ENCODE results near the gene ATP5ME.
"Not testable (repeated sequence)": the region's sequence is repeated elsewhere in the genome, so short reads cannot be mapped to it uniquely, and the experiment has no call there.

The ATP5ME gene

DNA sequence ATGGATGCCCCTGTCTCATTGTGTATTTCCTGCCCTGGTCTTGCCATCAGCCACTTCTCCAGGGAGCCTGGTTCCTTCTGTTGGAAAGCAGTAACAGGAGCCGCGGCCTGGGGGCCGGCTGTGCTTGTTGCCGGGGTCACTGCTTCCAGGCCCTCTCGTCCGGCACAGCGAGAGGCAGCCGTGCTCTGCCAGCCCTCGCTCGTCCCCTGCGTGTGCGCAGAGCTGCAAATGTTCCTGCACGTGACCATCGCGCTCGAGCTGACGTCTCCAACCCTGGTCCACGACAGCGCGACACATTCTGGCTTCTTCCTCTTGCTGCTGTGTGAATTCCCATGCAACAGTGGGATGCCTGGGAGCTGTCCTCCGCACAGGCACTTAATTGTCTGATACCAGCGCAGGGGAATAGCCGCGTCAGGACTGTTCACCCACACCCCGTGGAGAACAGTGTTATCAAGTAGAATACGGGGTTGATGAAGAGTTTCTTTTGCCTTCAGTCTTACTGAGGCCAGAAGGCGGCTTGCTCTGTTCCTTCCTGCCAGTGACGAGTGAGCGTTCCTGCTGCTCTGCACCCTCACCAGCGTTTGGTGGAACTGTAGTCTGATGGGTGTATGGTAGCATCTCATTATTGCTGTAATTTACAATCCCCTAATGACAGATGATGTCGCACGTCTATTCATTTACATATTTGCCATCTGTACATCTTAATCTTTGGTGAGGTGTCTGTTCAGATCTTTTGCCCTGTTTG lies 36.4 kb downstream of the ATP5ME start:
- H3K9me3 ChIP-seq: peaks cover 0 to 13% (median 12%) of the 10 kb centered on the region in 3 donors
- intact Hi-C loops (cut with DNase I; ENCODE audit: low total_unique reads): no loop called here
- peak in 1 of 2 donors; percentile 20 for DNase-seq
- TF ChIP-seq, protein P1, sequence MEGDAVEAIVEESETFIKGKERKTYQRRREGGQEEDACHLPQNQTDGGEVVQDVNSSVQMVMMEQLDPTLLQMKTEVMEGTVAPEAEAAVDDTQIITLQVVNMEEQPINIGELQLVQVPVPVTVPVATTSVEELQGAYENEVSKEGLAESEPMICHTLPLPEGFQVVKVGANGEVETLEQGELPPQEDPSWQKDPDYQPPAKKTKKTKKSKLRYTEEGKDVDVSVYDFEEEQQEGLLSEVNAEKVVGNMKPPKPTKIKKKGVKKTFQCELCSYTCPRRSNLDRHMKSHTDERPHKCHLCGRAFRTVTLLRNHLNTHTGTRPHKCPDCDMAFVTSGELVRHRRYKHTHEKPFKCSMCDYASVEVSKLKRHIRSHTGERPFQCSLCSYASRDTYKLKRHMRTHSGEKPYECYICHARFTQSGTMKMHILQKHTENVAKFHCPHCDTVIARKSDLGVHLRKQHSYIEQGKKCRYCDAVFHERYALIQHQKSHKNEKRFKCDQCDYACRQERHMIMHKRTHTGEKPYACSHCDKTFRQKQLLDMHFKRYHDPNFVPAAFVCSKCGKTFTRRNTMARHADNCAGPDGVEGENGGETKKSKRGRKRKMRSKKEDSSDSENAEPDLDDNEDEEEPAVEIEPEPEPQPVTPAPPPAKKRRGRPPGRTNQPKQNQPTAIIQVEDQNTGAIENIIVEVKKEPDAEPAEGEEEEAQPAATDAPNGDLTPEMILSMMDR (IDR thresholded peaks at IDR 0.05): no peak
- no peaks in the 10 kb centered on the region for H3K4me1 ChIP-seq
- no peaks in the 10 kb centered on the region for H3K36me3 ChIP-seq
- peaks cover 0 to 27% of the 10 kb centered on the region in 2 donors for H3K27me3 ChIP-seq
- no peak overlapping the region for H3K27ac ChIP-seq
- no peak overlapping the region for H3K4me3 ChIP-seq

DNA sequence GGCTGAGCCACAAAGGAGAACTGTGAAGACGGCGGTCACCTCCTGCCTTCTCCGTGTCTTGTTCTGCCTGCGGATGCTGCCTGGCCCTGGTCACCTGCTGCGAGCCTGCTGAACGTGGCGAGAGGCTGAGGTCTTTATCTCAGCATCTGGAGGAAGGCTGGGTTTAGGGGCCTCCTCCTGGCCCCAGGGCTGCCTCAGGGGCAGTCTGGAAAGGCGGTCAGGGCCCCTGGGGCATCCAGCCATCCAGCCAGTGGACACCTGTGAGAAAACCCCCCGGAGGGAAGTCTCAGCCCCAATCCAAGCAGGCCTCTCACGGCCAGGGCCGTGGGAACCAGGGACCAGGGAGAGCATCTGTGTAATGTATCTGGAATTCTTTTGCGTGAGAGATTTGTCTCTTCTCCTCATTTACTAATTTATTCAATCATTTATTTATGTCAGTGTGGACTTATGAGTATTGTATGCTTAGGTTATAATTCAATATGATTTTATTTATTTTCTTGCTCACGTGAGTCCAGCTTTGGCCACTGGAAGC lies 37.4 kb downstream of the ATP5ME start:
- H3K9me3 ChIP-seq: peaks cover 0 to 13% (median 6%) of the 10 kb centered on the region in 3 donors
- H3K27ac ChIP-seq: no peak overlapping the region
- no peaks in the 10 kb centered on the region for H3K36me3 ChIP-seq
- H3K27me3 ChIP-seq: peaks cover 0 to 27% of the 10 kb centered on the region in 2 donors
- H3K4me1 ChIP-seq: no peaks in the 10 kb centered on the region
- H3K4me3 ChIP-seq: no peak overlapping the region
- intact Hi-C loops (cut with DNase I; ENCODE audit: low total_unique reads): no loop called here
- TF ChIP-seq, protein P1 (IDR thresholded peaks at IDR 0.05): no peak
- peak in 1 of 2 donors; percentile 40 for DNase-seq

DNA sequence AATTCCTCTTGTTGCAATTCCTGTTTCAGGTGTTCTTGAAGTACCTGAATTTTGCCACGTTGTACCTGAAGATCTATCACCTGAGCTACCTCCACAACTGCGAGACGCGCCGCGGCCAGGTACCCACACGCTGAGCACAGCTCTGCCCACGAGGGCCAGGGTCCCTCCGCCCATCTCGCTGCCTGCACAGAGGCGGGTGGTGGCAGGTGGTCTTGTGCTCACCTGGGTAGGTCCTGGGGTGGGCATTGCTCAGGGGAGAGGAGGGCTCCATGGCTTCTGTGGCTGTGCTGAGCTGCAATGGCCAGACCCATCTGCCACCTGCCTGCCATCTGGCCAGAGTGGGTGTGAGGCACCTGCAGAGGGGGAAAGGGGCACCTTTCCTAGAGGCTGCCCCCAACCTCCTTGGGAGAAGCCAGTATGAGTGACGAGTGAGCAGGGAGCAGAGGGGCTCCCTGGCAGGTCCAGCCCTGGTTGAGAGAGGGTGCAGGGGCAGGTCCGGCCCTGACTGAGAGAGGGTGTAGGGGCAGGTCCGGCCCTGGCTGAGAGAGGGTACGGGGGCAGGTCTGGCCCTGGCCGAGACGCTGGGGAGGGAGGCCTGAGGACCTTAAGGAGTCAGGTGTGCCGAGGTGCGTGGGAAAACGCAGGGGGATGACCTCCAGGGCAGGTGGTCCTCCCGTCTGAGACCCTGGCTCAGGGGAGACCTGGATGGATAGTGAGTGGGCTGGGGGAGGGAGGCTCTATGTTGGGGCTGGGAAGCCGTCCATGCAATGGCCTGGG lies 38.0 kb downstream of the ATP5ME start:
- Histone ChIP-seq H3K4me1 (no peaks in the 10 kb centered on the region), H3K27ac (no peak overlapping the region), H3K4me3 (no peak overlapping the region), H3K36me3 (no peaks in the 10 kb centered on the region), H3K27me3 (peaks cover 0 to 27% of the 10 kb centered on the region in 2 donors), H3K9me3 (peaks cover 0 to 9% (median 0%) of the 10 kb centered on the region in 3 donors)
- TF ChIP-seq, protein P1 (IDR thresholded peaks at IDR 0.05): no peak
- DNase-seq: peak in 1 of 2 donors; percentile 44
- intact Hi-C loops (cut with DNase I; ENCODE audit: low total_unique reads): no loop called here

DNA sequence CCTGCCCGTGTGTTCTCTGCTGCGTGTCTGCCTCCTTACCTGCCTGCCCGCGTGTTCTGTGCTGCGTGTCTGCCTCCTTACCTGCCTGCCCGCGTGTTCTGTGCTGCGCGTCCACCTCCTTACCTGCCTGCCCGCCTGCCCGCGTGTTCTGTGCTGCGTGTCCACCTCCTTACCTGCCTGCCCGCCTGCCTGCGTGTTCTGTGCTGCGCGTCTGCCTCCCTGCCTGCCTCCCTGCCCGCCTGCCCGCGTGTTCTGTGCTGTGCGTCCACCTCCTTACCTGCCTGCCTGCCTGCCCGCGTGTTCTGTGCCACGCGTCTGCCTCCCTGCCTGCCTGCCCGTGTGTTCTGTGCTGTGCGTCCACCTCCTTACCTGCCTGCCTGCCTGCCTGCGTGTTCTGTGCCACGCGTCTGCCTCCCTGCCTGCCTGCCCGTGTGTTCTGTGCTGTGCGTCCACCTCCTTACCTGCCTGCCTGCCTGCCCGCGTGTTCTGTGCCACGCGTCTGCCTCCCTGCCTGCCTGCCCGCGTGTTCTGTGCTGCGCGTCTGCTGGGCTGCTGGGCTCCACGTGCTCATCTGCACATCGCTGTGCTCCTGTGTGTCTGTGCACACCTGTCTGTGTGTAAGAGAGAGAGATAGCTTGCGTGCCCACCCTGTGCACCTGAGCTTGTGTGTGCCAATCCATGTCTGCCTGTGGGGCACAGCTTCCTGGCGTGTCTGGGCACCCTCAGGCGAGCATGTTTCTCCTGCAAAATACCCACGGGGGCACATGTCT lies 38.8 kb downstream of the ATP5ME start:
- H3K36me3 ChIP-seq; H3K27ac ChIP-seq; intact Hi-C loops (cut with DNase I; ENCODE audit: low total_unique reads); H3K4me3 ChIP-seq; H3K4me1 ChIP-seq; H3K9me3 ChIP-seq; DNase-seq: not testable (repeated sequence)
- peaks cover 0 to 23% of the 10 kb centered on the region in 2 donors for H3K27me3 ChIP-seq

DNA sequence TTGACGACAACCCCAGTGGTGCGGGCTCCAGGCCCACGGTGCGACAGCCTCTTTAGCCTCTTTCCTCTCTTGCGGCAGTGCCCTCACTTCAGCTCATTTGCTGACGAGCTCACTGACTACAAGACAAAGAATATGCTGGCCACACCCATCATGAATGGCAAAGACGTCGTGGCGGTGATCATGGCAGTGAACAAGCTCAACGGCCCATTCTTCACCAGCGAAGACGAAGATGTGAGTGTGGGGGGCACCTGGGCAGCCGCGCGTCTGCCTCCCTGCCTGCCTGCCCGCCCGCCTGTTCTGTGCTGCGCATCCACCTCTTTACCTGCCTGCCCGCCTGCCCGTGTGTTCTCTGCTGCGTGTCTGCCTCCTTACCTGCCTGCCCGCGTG lies 39.5 kb downstream of the ATP5ME start:
- H3K4me1 ChIP-seq: no peaks in the 10 kb centered on the region
- no peak overlapping the region for H3K4me3 ChIP-seq
- peaks cover 0 to 9% (median 0%) of the 10 kb centered on the region in 3 donors for H3K9me3 ChIP-seq
- TF ChIP-seq, protein P1 (IDR thresholded peaks at IDR 0.05): no peak
- H3K27me3 ChIP-seq: peaks cover 0 to 26% of the 10 kb centered on the region in 2 donors
- no peak for DNase-seq
- H3K36me3 ChIP-seq: no peaks in the 10 kb centered on the region
- no peak overlapping the region for H3K27ac ChIP-seq
- intact Hi-C loops (cut with DNase I; ENCODE audit: low total_unique reads): no loop called here
